GM21576 (cell line): ENCODE results near the gene GRM8.

Experiments
- ATAC-seq: cut with Tn5 transposase; IDR thresholded peaks from one replicate; pipeline ENCODE4 v1.9.1; 2021; ENCODE audit warnings: mild to moderate bottlenecking, moderate library complexity; ENCODE audit not compliant: unreplicated experiment

Gene GRM8

GRCh38 chr7:126453104-126453503, 799.6 kb downstream of the GRM8 start:
- no peak for ATAC-seq

- ATAC-seq: peak; percentile 93
Observed at GRCh38 chr7:126450269-126450671, 802.5 kb downstream of the GRM8 start.

- peak; percentile 4 for ATAC-seq
Observed at GRCh38 chr7:126449611-126450268, 803.0 kb downstream of the GRM8 start.

- no peak for ATAC-seq
Observed at GRCh38 chr7:126447984-126448383, 804.8 kb downstream of the GRM8 start.

- no peak for ATAC-seq
Observed at GRCh38 chr7:126445991-126446390, 806.8 kb downstream of the GRM8 start.

- ATAC-seq: no peak
Observed at GRCh38 chr7:126443951-126444350, 808.8 kb downstream of the GRM8 start.

- no peak for ATAC-seq
Observed at GRCh38 chr7:126442908-126443307, 809.8 kb downstream of the GRM8 start.

- ATAC-seq: no peak
Observed at GRCh38 chr7:126441745-126442144, 811.0 kb downstream of the GRM8 start.

- ATAC-seq: no peak
Observed at GRCh38 chr7:126440542-126440941, 812.2 kb downstream of the GRM8 start.

- ATAC-seq: no peak
Observed at GRCh38 chr7:126436213-126436868, 816.4 kb downstream of the GRM8 start.

- ATAC-seq: no peak
Observed at GRCh38 chr7:126426652-126427051, 826.1 kb downstream of the GRM8 start.

GRCh38 chr7:126424985-126425384, 827.8 kb downstream of the GRM8 start:
- ATAC-seq: no peak

GRCh38 chr7:126419047-126419446, 833.7 kb downstream of the GRM8 start:
- no peak for ATAC-seq

GRCh38 chr7:126411821-126412383, 840.8 kb downstream of the GRM8 start:
- peak; percentile 80 for ATAC-seq

GRCh38 chr7:126411032-126411820, 841.5 kb downstream of the GRM8 start:
- peak; percentile 56 for ATAC-seq

- no peak for ATAC-seq
Observed at GRCh38 chr7:126403040-126403439, 849.7 kb downstream of the GRM8 start.

- ATAC-seq: no peak
Observed at GRCh38 chr7:126401918-126402317, 850.8 kb downstream of the GRM8 start.

- no peak for ATAC-seq
Observed at GRCh38 chr7:126398851-126399529, 853.8 kb downstream of the GRM8 start.

- no peak for ATAC-seq
Observed at GRCh38 chr7:126398285-126398684, 854.5 kb downstream of the GRM8 start.

GRCh38 chr7:126394406-126394805, 858.3 kb downstream of the GRM8 start:
- no peak for ATAC-seq
